Mucosa of gallbladder (tissue), 1 donor: ENCODE data around the gene NR4A3. TPM values are rescaled to one million over a fixed set of nuclear protein-coding genes. Genes with fewer than 3 reads are reported as not detected.
A peak's percentile ranks its signal among the peaks of the same experiment; 100 is the strongest.
"Not testable (repeated sequence)": the region's sequence is repeated elsewhere in the genome, so short reads cannot be mapped to it uniquely, and the experiment has no call there.

Source experiments
- DNase-seq: peaks from one replicate; pipeline ENCODE4 v3.0.0-alpha.2; 2020; ENCODE audit warnings: low spot score
- total RNA-seq: library from RNA; stranded (reverse); gene quantifications from one replicate; pipeline ENCODE4 v1.2.1, GENCODE V29; 2021
- donor health status: DM: no; HTN: no; CAD: no.

Gene NR4A3
- total RNA-seq: 7.5 TPM

- peak; percentile 96 for DNase-seq
Observed at GRCh38 chr9:99821396-99822108, at the start of gene NR4A3. TSS of gene NR4A3 (plus strand) at chr9:99821885. CDS start at chr9:99828043, 6,158 bp downstream.

- no peak for DNase-seq
Observed at GRCh38 chr9:99773468-99774138, 48.1 kb upstream of the NR4A3 start.

- DNase-seq: no peak
Observed at GRCh38 chr9:99778308-99778707, 43.4 kb upstream of the NR4A3 start.

GRCh38 chr9:99778836-99779235 lies 42.8 kb upstream of the NR4A3 start:
- no peak for DNase-seq

DNA sequence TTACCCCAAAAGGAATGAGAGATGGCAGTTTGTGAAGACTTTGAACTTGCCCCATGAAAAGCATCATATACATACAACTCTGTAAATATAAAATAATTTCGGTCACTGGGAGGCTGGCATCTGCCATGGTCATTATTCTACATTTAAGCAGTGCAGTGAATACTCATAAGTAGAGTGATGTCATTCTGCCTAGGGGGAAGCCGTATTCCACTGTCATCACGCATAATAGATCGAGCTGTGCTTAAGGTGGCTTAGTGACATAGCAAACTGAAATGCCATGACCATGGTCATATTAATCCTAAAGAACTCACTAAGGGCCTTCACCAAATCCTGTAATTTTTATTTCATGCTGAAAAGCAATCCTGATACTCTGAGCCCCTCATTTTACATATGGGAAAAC lies 42.4 kb upstream of the NR4A3 start:
- no peak for DNase-seq

GRCh38 chr9:99782349-99782748 lies 39.3 kb upstream of the NR4A3 start:
- not testable (repeated sequence) for DNase-seq

DNA sequence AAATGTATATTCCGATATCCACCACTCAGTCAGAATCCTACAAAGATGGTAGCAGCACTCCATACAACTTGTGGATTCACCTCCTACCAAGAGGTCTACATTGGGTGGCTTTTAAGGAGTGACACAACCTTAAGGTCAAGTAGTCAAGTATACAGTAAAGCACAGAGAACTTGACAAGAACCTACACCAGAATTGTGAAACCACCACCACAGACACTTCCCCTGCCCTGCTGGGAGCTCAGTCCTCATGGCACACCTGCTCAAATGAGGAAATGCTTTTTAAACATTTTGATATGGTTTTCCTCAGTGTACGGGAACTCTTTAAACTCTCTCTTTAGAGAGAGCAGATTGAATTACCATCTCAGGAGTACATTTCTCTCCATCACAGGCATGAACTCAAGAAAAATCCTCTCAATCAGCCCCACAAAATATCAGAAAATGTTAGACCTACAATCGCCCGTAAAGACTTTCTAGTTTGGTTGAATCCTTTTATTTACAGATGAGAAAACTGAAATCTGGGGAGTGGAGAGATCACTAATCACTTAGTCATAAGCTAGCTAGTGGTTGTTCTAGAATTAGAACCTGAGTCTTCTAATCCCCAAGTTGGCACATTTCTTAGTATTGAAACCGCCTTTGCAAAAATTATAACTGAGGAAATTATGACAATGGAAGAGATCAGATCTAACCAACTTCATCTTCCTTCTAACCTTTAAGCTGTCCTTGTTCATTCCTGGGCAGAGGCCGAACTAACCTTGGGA lies 38.5 kb upstream of the NR4A3 start:
- no peak for DNase-seq

DNA sequence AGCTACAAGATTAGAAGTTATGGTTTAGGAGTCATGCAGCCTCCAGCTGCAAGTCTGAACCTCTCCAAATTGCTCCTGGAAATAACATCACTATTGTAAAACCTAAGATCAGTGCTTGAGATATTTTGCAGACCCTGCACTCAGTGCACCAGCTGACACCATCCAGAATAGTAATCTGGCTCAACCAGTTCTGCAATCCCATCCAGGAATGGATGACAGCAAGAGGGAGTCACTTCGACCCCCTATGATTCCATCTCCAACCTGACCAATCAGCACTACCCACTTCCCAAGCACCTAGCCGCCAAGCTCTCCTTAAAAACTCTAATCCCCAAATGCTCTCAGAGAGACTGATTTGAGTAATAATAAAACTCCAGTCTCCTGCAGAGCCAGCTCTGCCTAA lies 37.9 kb upstream of the NR4A3 start:
- DNase-seq: no peak

- no peak for DNase-seq
Observed at GRCh38 chr9:99785010-99785590, 36.6 kb upstream of the NR4A3 start.

GRCh38 chr9:99787556-99787955 lies 34.1 kb upstream of the NR4A3 start:
- no peak for DNase-seq

- DNase-seq: no peak
Observed at GRCh38 chr9:99793528-99793927, 28.2 kb upstream of the NR4A3 start.

GRCh38 chr9:99796231-99796630 lies 25.5 kb upstream of the NR4A3 start:
- no peak for DNase-seq

GRCh38 chr9:99801775-99802174 lies 19.9 kb upstream of the NR4A3 start:
- DNase-seq: no peak

DNA sequence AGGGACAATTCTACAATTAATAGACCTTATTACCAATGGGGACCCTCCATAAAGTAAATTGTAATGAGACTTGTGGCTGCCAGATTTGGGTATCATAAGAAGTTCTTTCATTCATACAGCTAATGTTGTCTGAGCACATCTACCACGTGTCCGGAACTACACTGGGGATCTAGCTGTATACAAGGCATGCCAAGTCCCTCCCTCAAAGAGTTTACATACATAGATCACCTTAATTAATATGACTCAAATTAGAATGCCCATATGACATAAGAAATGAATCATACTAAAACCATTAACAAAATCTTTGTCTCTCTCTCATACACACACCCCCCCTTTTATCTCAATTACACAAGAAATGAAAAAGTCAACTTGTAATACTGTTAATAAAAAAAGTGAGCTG lies 18.0 kb upstream of the NR4A3 start:
- DNase-seq: no peak

GRCh38 chr9:99807276-99807852 lies 14.3 kb upstream of the NR4A3 start:
- DNase-seq: peak; percentile 64

GRCh38 chr9:99807956-99808355 lies 13.7 kb upstream of the NR4A3 start:
- no peak for DNase-seq

GRCh38 chr9:99808454-99808853 lies 13.2 kb upstream of the NR4A3 start:
- no peak for DNase-seq

- DNase-seq: no peak
Observed at GRCh38 chr9:99809586-99810319, 11.9 kb upstream of the NR4A3 start.

- DNase-seq: no peak
Observed at GRCh38 chr9:99811172-99811571, 10.5 kb upstream of the NR4A3 start.

GRCh38 chr9:99811598-99812383 lies 9.9 kb upstream of the NR4A3 start:
- DNase-seq: no peak

- no peak for DNase-seq
Observed at GRCh38 chr9:99813739-99814138, 7.9 kb upstream of the NR4A3 start.
